Stimulated activated CD8-positive, alpha-beta memory T cell treated with anti-CD3 and anti-CD28 coated beads, Interleukin-4, amount 100 ng/mL, for 24 hours (primary cell): ENCODE results near the gene ZNF644.
"Not testable (repeated sequence)": the region's sequence is repeated elsewhere in the genome, so short reads cannot be mapped to it uniquely, and the experiment has no call there.

ENCODE experiments used
- DNase-seq: peaks from one replicate; pipeline ENCODE4 v3.0.0-alpha.2; 2020; ENCODE audit warnings: low read depth

ZNF644 gene

GRCh38 chr1:90925928-90926869, 95.6 kb downstream of the ZNF644 start:
- no peak for DNase-seq

GRCh38 chr1:90924982-90925381, 96.9 kb downstream of the ZNF644 start:
- DNase-seq = no peak

GRCh38 chr1:90922996-90923395, 98.8 kb downstream of the ZNF644 start:
- no peak for DNase-seq

DNA sequence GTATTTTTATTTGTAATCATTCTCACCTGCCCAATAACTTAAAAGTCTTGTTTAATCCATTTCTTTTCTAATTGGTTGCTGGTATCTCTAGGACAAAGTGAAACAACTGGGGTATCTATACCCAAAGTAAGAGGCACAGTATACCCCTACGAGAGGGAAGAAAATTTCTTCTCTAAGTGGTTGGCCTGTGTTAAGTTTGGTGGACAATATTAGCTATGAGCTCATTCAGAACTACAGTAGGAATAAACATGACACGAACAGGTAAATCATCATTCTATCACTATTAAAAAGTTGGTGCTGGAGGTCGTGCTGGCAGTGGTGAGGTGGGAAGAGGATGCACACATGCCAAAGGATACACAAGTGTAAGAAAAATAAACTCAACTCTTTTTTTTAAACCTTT, 99.6 kb downstream of the ZNF644 start:
- no peak for DNase-seq

GRCh38 chr1:90919900-90920299, 101.9 kb downstream of the ZNF644 start:
- no peak for DNase-seq

GRCh38 chr1:90919190-90919719, 102.6 kb downstream of the ZNF644 start:
- DNase-seq = no peak

GRCh38 chr1:90911353-90911752, 110.5 kb downstream of the ZNF644 start:
- DNase-seq = no peak

- no peak for DNase-seq
Measured at GRCh38 chr1:90902672-90903071, 119.2 kb downstream of the ZNF644 start.

DNA sequence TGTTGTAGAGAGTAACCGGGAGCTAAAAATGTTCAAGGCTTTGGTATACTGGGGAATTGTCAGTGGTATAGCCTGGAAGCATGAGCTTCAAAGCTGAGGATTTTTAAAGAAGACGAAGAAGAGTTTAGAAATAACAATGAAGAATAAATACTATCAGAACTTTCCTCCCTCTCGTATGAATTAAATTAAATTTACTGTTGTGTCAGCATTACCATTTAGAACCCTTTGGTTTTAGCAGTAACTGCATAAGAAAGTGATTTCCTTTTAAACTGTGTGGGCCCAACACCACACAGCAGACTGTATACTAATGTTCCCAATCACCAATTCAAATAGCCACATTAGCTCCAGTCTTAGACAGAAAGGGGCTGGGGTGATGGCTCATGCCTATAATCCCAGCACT, 122.6 kb downstream of the ZNF644 start:
- no peak for DNase-seq

DNA sequence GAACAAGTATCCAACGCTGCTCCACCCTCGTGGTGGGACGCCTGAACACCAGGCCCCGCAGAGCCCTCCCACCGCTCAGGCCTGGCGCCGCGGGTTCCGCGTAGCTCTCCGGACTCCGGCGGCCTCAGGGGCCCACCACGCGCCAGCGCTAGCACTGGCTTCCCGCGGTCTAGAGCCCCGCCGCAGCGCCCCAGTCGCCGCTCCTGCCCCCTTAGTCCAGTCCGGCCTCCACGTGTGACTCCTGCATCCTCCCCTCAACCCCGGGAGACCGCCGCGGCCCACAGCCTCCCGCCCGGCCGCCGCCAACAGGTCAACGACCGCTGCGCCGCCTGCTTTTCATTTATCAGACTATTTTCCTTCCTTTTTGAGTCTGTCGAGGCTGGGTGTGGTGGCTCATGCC, 128.2 kb downstream of the ZNF644 start:
- DNase-seq = not testable (repeated sequence)

DNA sequence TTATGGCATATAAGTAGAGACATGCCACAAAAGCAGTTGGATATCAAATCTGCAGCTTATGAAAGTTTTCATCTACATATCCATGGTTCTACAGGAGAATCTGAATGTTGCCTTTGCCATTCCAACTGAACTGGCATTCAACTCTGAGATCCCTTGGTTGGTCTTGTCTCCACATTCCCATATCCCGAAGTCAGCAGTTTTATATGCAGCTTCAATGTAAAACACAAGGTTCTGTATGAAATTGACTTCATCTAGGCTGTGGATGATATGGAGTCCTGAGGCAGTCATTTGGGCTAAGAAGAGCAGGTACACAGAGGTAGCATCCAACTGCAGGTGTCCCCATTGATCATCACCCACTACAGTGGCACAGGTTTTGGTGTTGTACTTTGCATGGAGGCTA, 129.0 kb downstream of the ZNF644 start:
- not testable (repeated sequence) for DNase-seq

GRCh38 chr1:90892196-90892595, 129.6 kb downstream of the ZNF644 start:
- not testable (repeated sequence) for DNase-seq

- not testable (repeated sequence) for DNase-seq
Measured at GRCh38 chr1:90891756-90892155, 130.1 kb downstream of the ZNF644 start.

GRCh38 chr1:90882221-90882620, 139.6 kb downstream of the ZNF644 start:
- no peak for DNase-seq

GRCh38 chr1:90881034-90881433, 140.8 kb downstream of the ZNF644 start:
- no peak for DNase-seq

DNA sequence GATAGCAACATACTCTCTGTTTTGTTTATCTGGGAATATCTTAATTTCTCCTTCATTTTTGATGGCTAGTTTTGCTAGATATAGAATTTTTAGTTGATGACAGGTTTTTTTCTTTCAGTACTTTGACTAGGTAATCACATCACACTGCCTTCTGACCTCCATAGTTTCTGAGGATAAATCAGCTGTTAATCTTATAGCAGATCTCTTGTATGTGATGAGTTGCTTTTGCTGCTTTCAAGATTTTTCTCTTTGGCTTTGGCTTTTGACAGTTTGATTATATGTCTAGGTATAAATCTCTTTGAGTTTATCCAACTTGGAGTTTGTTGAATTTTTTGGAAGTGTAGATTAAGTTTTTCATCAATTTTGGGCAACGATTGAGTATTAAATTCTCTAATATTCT, 142.6 kb downstream of the ZNF644 start:
- DNase-seq = no peak

DNA sequence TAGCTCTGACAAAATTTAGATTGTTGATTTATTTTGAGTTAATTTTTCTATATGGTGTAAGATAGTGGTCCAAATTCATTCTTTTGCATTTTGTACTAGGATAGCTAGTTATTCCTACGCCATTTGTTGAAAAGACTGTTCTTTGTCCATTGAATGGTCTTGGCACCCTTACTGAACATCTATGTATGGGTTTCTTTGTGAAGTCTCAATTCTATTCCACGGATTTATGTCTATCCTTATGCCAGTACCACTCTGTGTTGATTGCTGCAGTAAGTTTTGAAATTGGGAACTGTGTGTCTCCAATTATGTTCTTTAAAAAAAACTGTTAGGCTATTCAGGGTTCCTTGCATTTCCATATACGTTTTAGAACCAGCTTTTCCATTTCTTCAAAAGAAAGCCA, 145.7 kb downstream of the ZNF644 start:
- no peak for DNase-seq
